Hepatocyte (in vitro differentiated cells): ENCODE results near the gene KLF13.

ENCODE experiments used
- CTCF ChIP-seq: fragments of 200-600 bp; sonication (generic); IDR thresholded peaks from 2 replicates; pipeline ENCODE4 v1.5.1; 2016; ENCODE audit warnings: antibody characterized with exemption, mild to moderate bottlenecking; ENCODE audit not compliant: poor library complexity
- EZH2phosphoT487 ChIP-seq: fragments of 200-600 bp; sonication (generic); IDR thresholded peaks from one replicate; pipeline ENCODE4 v1.6.1; 2018; ENCODE audit warnings: antibody characterized with exemption, mild to moderate bottlenecking, low read depth, moderate library complexity; ENCODE audit not compliant: unreplicated experiment, severe bottlenecking

DNA sequence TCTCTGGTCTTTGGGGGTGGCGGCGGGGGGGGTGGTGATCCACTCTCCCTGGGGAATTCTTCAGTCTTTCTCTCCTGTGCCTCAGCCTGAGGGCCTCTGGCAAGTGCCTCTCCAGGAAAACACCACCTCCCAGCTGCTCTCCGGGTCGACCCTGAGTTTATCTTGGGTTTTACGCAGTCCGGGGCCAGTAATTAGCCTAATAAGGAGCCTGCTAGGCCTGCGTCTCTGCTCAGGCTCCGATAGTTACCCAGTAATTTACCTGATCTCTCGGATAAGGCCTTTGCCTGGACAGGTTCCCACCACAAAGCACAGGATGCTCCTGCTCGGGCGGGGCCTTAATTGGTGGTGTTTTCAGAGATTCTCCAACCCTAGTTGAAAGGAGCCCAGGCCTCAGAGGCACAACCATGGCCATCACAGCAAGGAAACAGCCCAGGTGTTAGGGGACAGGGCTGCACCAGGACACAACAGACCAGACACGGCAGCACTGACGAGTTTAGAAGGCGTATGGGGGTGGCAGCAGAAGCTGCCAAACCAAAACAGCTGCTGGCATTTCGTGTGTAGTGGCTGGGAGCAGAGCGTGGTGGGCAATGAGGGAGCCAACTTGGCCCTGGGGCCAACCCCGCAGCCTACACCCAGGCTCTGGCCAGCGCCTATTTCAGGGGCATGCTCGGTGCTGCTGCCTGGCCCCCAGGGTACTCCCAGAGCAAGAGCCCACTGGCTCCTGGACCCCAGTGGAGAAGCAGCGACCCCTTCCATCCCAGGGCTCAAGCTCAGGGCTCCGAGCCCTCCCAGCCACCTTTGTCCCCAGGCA is 71.4 kb downstream of the KLF13 start:
- TF ChIP-seq CTCF = no peak
- no peak for TF ChIP-seq EZH2phosphoT487
